Measurements from ENCODE around the gene PPM1H.

GRCh38 chr12:62707939-62708338 lies 227.0 kb downstream of the PPM1H start:
- TF ChIP-seq CTCF (IDR thresholded peaks at IDR 0.05) (no peak), POLR2A (IDR thresholded peaks at IDR 0.05; ENCODE audit: low read depth) (no peak), POLR2AphosphoS5 (IDR thresholded peaks at IDR 0.05) (no peak)
